HG03460 (cell line): ENCODE measurements around the gene DUSP22.
A peak's percentile ranks its signal among the peaks of the same experiment; 100 is the strongest.
"Not testable (repeated sequence)": the region's sequence is repeated elsewhere in the genome, so short reads cannot be mapped to it uniquely, and the experiment has no call there.

ENCODE experiments used
- ATAC-seq: cut with Tn5 transposase; IDR thresholded peaks from one replicate; pipeline ENCODE4 v1.9.1; 2021; ENCODE audit not compliant: unreplicated experiment

The DUSP22 gene

GRCh38 chr6:291697-292505 lies at the start of gene DUSP22:
TSS of gene DUSP22 (plus strand) at chr6:292487. CDS start at chr6:292540, 53 bp downstream.
- ATAC-seq: peak; percentile 36

- no peak for ATAC-seq
Observed at GRCh38 chr6:246352-246751, 45.9 kb upstream of the DUSP22 start.

GRCh38 chr6:247351-247750 lies 44.9 kb upstream of the DUSP22 start:
- ATAC-seq: no peak

GRCh38 chr6:248046-248445 lies 44.2 kb upstream of the DUSP22 start:
- not testable (repeated sequence) for ATAC-seq

- ATAC-seq: no peak
Observed at GRCh38 chr6:250676-251075, 41.6 kb upstream of the DUSP22 start.

GRCh38 chr6:251920-252319 lies 40.4 kb upstream of the DUSP22 start:
- ATAC-seq: no peak

- no peak for ATAC-seq
Observed at GRCh38 chr6:252775-253535, 39.3 kb upstream of the DUSP22 start.

- no peak for ATAC-seq
Observed at GRCh38 chr6:254016-254415, 38.3 kb upstream of the DUSP22 start.

- ATAC-seq: no peak
Observed at GRCh38 chr6:255041-255750, 37.1 kb upstream of the DUSP22 start.

GRCh38 chr6:255751-256083 lies 36.6 kb upstream of the DUSP22 start:
- ATAC-seq: no peak

- no peak for ATAC-seq
Observed at GRCh38 chr6:256169-256568, 36.1 kb upstream of the DUSP22 start.

- no peak for ATAC-seq
Observed at GRCh38 chr6:257031-257725, 35.1 kb upstream of the DUSP22 start.

GRCh38 chr6:257774-258173 lies 34.5 kb upstream of the DUSP22 start:
- no peak for ATAC-seq

GRCh38 chr6:259316-259715 lies 33.0 kb upstream of the DUSP22 start:
- ATAC-seq: no peak

- peak; percentile 76 for ATAC-seq
Observed at GRCh38 chr6:259901-260508, 32.3 kb upstream of the DUSP22 start.

GRCh38 chr6:264626-265025 lies 27.7 kb upstream of the DUSP22 start:
- ATAC-seq: no peak

- no peak for ATAC-seq
Observed at GRCh38 chr6:268394-268935, 23.8 kb upstream of the DUSP22 start.

GRCh38 chr6:273551-274058 lies 18.7 kb upstream of the DUSP22 start:
- no peak for ATAC-seq

- no peak for ATAC-seq
Observed at GRCh38 chr6:277746-278145, 14.5 kb upstream of the DUSP22 start.

- no peak for ATAC-seq
Observed at GRCh38 chr6:278494-278893, 13.8 kb upstream of the DUSP22 start.
